ENCODE results near the gene DLK2.

The DLK2 gene

GRCh38 chr6:43448916-43449315 lies 6.4 kb downstream of the DLK2 start:
- TF ChIP-seq CTCF (IDR thresholded peaks at IDR 0.05) = no peak

DNA sequence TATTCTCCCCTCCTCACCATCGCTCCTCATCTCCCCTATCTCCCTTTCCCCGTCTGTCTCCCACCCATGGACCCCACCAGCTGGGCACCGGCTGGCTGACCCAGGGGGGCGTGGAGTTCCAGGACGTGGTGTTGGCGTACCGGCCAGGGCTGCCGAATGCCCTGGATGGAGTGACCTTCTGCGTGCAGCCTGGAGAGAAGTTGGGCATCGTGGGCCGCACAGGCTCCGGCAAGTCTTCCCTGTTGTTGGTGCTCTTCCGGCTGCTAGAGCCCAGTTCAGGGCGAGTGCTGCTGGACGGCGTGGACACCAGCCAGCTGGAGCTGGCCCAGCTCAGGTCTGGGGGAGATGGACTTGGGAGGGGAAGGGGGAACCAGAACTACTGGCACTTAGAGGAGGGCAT lies 7.7 kb downstream of the DLK2 start:
- TF ChIP-seq CTCF (IDR thresholded peaks at IDR 0.05) = no peak

GRCh38 chr6:43445576-43445975 lies 9.8 kb downstream of the DLK2 start:
- TF ChIP-seq CTCF (IDR thresholded peaks at IDR 0.05) = no peak

DNA sequence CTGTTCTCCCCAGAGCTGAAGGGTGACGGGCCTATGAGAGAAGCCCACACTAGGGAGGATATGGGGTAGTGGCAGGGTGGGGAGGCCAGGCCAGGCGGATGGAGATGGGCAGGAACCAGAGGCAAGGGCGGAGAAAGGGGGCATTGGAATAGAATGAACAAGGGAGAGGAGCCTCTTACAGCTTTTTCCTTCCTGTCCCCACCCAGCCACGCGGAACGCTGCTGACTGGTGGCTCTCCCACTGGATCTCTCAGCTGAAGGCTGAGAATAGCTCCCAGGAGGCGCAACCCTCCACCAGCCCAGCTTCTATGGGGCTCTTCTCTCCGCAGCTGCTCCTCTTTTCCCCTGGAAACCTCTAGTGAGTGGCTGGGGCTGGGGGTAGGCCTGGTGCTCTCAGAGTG lies 10.8 kb downstream of the DLK2 start:
- TF ChIP-seq CTCF (IDR thresholded peaks at IDR 0.05) = no peak

DNA sequence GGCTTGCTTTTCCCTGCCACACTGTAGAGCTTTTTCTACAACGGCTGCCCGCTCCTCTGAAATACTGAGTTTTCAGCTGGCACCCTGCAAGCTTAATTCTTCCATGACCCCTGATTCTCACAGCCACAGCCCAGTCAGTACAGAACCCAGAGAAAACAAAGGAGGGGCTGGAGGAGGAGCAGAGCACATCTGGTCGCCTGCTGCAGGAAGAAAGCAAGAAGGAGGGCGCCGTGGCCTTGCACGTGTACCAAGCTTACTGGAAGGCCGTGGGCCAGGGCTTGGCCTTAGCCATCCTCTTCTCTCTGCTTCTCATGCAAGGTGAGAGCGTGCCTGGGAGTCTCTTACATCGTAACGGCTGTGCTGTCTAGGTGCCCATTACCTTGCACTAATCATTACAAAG lies 11.3 kb downstream of the DLK2 start:
- no peak for TF ChIP-seq CTCF (IDR thresholded peaks at IDR 0.05)

- no peak for TF ChIP-seq CTCF (IDR thresholded peaks at IDR 0.05)
These were observed 12.4 kb downstream of the DLK2 start for GRCh38 chr6:43442935-43443334.

GRCh38 chr6:43437700-43438099 lies 17.6 kb downstream of the DLK2 start:
- no peak for TF ChIP-seq CTCF (IDR thresholded peaks at IDR 0.05)

- no peak for TF ChIP-seq CTCF (IDR thresholded peaks at IDR 0.05)
These were observed 18.6 kb downstream of the DLK2 start for GRCh38 chr6:43436577-43437282.
